Transverse colon (tissue), 4 donors: ENCODE data around the gene UACA. TPM values are rescaled to one million over a fixed set of nuclear protein-coding genes. Genes with fewer than 3 reads are reported as not detected.

Experiments
- DNase-seq: peaks from one replicate; pipeline ENCODE4 v3.0.0-alpha.2; 2019
- H3K27ac ChIP-seq, 4 donors: fragments of 200-600 bp; sonication (generic); 2 replicates each; pipeline ENCODE4 v1.5.1; 2016 to 2018; ENCODE audit warnings: inconsistent platforms in 4 of 4
- H3K27me3 ChIP-seq: fragments of 200-600 bp; sonication (generic); 2 replicates; pipeline ENCODE4 v1.5.1; 2017; ENCODE audit warnings: inconsistent platforms
- H3K36me3 ChIP-seq, 4 donors: fragments of 200-600 bp; sonication (generic); 2 replicates each; pipeline ENCODE4 v1.5.1; 2017 to 2019; ENCODE audit warnings: inconsistent platforms in 4 of 4
- H3K4me1 ChIP-seq, 4 donors: fragments of 200-600 bp; sonication (generic); 2 replicates each; pipeline ENCODE4 v1.5.1; 2017 to 2020; ENCODE audit warnings: inconsistent platforms in 4 of 4
- H3K4me3 ChIP-seq, 4 donors: fragments of 200-600 bp; sonication (generic); 1 replicate in 1 of 4; 2 replicates in 3 of 4; pipeline versions ENCODE4 v1.5.1 to v1.6.1; 2017 to 2019; ENCODE audit warnings: inconsistent platforms in 4 of 4
- H3K9me3 ChIP-seq, 2 donors: fragments of 200-600 bp; sonication (generic); 2 replicates each; pipeline ENCODE4 v1.5.1; 2017 to 2019; ENCODE audit warnings: inconsistent platforms in 2 of 2
- EP300 ChIP-seq: sonication (generic); formaldehyde crosslinking; IDR thresholded peaks from one replicate; pipeline ENCODE4 v1.6.1; 2017; ENCODE audit warnings: antibody characterized with exemption, low read depth
- POLR2A ChIP-seq: fragments of 450-650 bp; IDR thresholded peaks from one replicate; pipeline ENCODE4 v1.6.1; 2016; ENCODE audit warnings: antibody characterized with exemption, mild to moderate bottlenecking, moderate library complexity
- POLR2AphosphoS5 ChIP-seq, 3 donors: sonication (generic); formaldehyde crosslinking; IDR thresholded peaks; one replicate each; pipeline ENCODE4 v1.6.1; 2016; ENCODE audit warnings: antibody characterized with exemption in 3 of 3
- WGBS, 2 donors: methylation state at CpG; one replicate each; pipeline ENCODE4 v1.1.5; 2018; ENCODE audit warnings: low coverage in 1 of 2; 5-methylcytosine and 5-hydroxymethylcytosine counted together
- in situ Hi-C, 4 donors: fragments of 200-750 bp; cut with MboI; loops; one replicate each; pipeline versions ENCODE4 v1.15.0 to v1.15.1; 2017; ENCODE audit warnings: low sequenced_read_pairs in 3 of 4, low pct_ligation_motif_present in 1 of 4, low pct_unique_long_range_greater_than_20kb in 1 of 4
- intact Hi-C: fragments of 100-400 bp; cut with DNase I; formaldehyde crosslinking; loops from one replicate; pipeline ENCODE4 v1.15.1; 2023; ENCODE audit warnings: low total_unique reads
- total RNA-seq, 4 donors: library from RNA; depleted of rRNA; stranded (reverse); fragments of >200 nt; gene quantifications; one replicate each; pipeline ENCODE4 v1.1.0, GENCODE V29; 2016
- TF ChIP-seq, protein P1 (sequence below), 5 experiments: fragments of 200-600 bp in 3 of 5; fragments of 450-650 bp in 2 of 5; sonication (generic) in 3 of 5; IDR thresholded peaks; 1 replicate in 2 of 5; 2 replicates in 3 of 5; pipeline ENCODE4 v1.5.1; 2016 to 2017; ENCODE audit warnings: antibody characterized with exemption in 5 of 5, inconsistent platforms in 3 of 5, mild to moderate bottlenecking in 2 of 5, moderate library complexity in 1 of 5

The UACA gene
- total RNA-seq, 4 donors from 2014 or later, result 19.5 to 90.5 (median 40.8) TPM

- no peak overlapping the region for H3K4me3 ChIP-seq
- WGBS, 2 donors, result 92 to 97% methylated on average over 2 of the region's 2 CpGs
- no peaks in the 10 kb centered on the region for H3K27me3 ChIP-seq
- intact Hi-C loops, result no loop called here
- no peaks in the 10 kb centered on the region for H3K9me3 ChIP-seq
- no peak for DNase-seq
- peaks cover 0 to 4% (median 0%) of the 10 kb centered on the region in 4 donors for H3K4me1 ChIP-seq
- no peak for TF ChIP-seq EP300
- TF ChIP-seq, protein P1, sequence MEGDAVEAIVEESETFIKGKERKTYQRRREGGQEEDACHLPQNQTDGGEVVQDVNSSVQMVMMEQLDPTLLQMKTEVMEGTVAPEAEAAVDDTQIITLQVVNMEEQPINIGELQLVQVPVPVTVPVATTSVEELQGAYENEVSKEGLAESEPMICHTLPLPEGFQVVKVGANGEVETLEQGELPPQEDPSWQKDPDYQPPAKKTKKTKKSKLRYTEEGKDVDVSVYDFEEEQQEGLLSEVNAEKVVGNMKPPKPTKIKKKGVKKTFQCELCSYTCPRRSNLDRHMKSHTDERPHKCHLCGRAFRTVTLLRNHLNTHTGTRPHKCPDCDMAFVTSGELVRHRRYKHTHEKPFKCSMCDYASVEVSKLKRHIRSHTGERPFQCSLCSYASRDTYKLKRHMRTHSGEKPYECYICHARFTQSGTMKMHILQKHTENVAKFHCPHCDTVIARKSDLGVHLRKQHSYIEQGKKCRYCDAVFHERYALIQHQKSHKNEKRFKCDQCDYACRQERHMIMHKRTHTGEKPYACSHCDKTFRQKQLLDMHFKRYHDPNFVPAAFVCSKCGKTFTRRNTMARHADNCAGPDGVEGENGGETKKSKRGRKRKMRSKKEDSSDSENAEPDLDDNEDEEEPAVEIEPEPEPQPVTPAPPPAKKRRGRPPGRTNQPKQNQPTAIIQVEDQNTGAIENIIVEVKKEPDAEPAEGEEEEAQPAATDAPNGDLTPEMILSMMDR (IDR thresholded peaks at IDR 0.05), result no peak
- TF ChIP-seq POLR2AphosphoS5 (IDR thresholded peaks at IDR 0.05), result no peak
- TF ChIP-seq POLR2A, result no peak
- in situ Hi-C loops, result no loop called here
- H3K27ac ChIP-seq, result no peak overlapping the region
- no peaks in the 10 kb centered on the region for H3K36me3 ChIP-seq
These were observed 127.5 kb downstream of the UACA start for GRCh38 chr15:70635895-70636294.

DNA sequence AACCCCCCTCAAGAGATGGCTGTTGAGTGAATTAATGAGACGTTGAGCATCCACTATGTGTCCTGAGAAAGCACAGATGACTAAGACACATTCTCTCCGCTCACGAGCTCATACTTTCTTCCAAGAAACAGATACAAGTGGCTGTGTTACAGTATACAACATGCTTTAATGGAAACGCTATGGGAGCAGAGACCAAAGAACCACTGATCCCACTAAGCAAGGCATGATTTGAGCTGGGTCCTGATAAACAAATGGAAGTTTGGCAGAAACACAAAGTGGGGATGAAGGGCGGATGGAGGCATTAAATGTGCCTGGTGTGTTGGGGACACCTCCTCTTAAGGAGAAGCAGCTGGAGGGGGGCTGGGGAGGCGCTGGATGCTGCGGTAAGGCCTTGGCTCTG lies 129.4 kb downstream of the UACA start:
- Histone ChIP-seq H3K27me3 (no peaks in the 10 kb centered on the region), H3K36me3 (no peaks in the 10 kb centered on the region), H3K4me1 (peaks cover 0 to 4% (median 0%) of the 10 kb centered on the region in 4 donors), H3K4me3 (no peak overlapping the region), H3K9me3 (no peaks in the 10 kb centered on the region), H3K27ac (no peak overlapping the region)
- WGBS, 2 donors, result 80 to 89% methylated on average over 2 to 7 of the region's 7 CpGs
- in situ Hi-C loops (no loop called here), intact Hi-C loops (no loop called here)
- TF ChIP-seq POLR2A (no peak), EP300 (no peak), POLR2AphosphoS5 (IDR thresholded peaks at IDR 0.05) (no peak)
- TF ChIP-seq, protein P1 (IDR thresholded peaks at IDR 0.05), result no peak
- no peak for DNase-seq

DNA sequence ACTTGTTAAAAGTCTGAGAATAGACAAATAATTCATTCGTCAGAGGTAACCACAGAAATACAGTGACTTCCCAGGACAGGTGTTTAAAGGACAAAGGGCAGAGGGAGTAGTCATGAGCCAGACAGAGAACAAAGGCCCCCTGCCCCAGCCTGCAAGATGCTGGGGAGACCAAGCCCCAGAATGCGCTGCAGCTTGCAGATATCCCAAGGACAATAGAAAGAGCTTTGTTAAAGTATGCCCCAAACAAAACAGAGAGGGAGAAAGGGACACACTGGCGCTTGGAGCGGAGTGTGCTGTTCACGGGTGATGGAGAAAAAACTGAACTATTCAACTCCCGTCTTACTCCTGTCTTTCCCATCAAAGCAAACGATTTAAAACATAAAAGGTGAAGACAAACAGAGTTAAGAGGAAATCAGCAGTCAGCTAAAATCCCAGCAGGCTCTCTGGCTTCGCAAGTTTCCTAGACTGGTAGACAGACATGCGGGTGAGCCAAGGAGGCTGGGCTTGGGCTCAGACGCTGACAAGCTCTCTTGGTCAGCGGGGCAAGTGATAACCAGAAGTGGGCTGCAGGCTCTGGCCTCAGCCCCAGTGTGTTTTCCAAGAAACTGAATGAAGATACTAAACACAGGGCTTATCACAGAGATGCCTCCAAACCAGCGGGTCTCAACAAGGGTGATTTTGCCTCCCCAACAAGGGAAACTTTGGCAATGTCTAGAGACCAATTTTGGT lies 130.1 kb downstream of the UACA start:
- H3K9me3 ChIP-seq, result no peaks in the 10 kb centered on the region
- intact Hi-C loops, result no loop called here
- WGBS, 2 donors, result 35 to 49% methylated on average over 10 to 12 of the region's 12 CpGs
- in situ Hi-C loops, result no loop called here
- H3K27ac ChIP-seq, result no peak overlapping the region
- DNase-seq, result no peak
- H3K36me3 ChIP-seq, result no peaks in the 10 kb centered on the region
- TF ChIP-seq POLR2A (no peak), POLR2AphosphoS5 (IDR thresholded peaks at IDR 0.05) (no peak), EP300 (no peak)
- H3K4me3 ChIP-seq, result no peak overlapping the region
- H3K4me1 ChIP-seq, result peaks cover 0 to 4% (median 0%) of the 10 kb centered on the region in 4 donors
- no peaks in the 10 kb centered on the region for H3K27me3 ChIP-seq

DNA sequence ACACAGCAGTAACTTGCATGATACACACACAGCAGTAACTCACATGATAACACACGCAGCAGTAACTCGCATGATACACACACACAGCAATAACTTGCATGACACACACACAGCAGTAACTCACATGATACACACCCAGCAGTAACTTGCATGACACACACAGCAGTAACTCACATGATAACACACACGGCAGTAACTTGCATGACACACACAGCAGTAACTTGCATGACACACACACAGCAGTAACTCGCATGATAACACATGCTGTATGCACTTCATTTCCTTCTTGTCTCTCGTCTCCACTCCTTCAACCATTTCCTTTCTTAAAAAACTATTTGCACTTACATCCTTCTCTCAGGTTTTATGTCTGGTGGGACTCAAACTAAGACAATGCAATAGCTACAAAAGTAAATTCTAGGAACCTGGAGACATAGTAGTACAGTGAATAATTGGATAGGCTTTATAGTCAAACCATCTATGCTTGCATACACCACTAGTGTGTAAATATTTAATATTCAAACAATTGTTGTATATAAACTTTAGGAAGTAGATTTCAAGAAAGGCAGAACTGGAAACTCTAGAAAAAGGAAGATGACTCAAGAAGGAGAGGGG lies 130.8 kb downstream of the UACA start:
- WGBS, 2 donors, result 59 to 75% methylated on average over 2 to 5 of the region's 5 CpGs
- in situ Hi-C loops (no loop called here), intact Hi-C loops (no loop called here)
- Histone ChIP-seq H3K36me3 (no peaks in the 10 kb centered on the region), H3K4me1 (peaks cover 0 to 4% (median 0%) of the 10 kb centered on the region in 4 donors), H3K27me3 (no peaks in the 10 kb centered on the region), H3K4me3 (no peak overlapping the region), H3K27ac (no peak overlapping the region), H3K9me3 (no peaks in the 10 kb centered on the region)
- no peak for TF ChIP-seq EP300
- TF ChIP-seq POLR2A, result no peak
- no peak for TF ChIP-seq POLR2AphosphoS5 (IDR thresholded peaks at IDR 0.05)
- TF ChIP-seq, protein P1 (IDR thresholded peaks at IDR 0.05), result no peak
- DNase-seq, result no peak
